ENCODE measurements around the gene ESPN.
"Not testable (repeated sequence)": the region's sequence is repeated elsewhere in the genome, so short reads cannot be mapped to it uniquely, and the experiment has no call there.

ESPN gene

GRCh38 chr1:6393400-6394187 is 31.0 kb upstream of the ESPN start, which contains the start of gene ACOT7:
ACOT7 (minus strand) TSS chr1:6393767; CDS start chr1:6393399, 368 bp downstream.
- Histone ChIP-seq H3K4me3 (ENCODE audit: low read depth in 1 of 2, low read length in 2 of 2) (peak within 1 kb of the TSS; percentile 61 to 63), H3K27ac (ENCODE audit: low read length) (peak within 1 kb of the TSS; percentile 90), H3K4me1 (ENCODE audit: control insufficient read depth in 1 of 2, insufficient read depth in 2 of 2, low read length in 2 of 2) (peaks cover 4 to 13% of the 10 kb centered on the region in 2 donors), H3K9me3 (ENCODE audit: control insufficient read depth in 1 of 2, low read length in 2 of 2) (no peaks in the 10 kb centered on the region), H3K27me3 (ENCODE audit: low read depth, low read length) (no peaks in the 10 kb centered on the region), H3K36me3 (ENCODE audit: control insufficient read depth in 1 of 2, insufficient read depth in 2 of 2, low read length in 2 of 2) (no peaks in the 10 kb centered on the region)

GRCh38 chr1:6395130-6395529 is 29.4 kb upstream of the ESPN start:
- peaks cover 4 to 13% of the 10 kb centered on the region in 2 donors for H3K4me1 ChIP-seq (ENCODE audit: control insufficient read depth in 1 of 2, insufficient read depth in 2 of 2, low read length in 2 of 2)
- H3K36me3 ChIP-seq (ENCODE audit: control insufficient read depth in 1 of 2, insufficient read depth in 2 of 2, low read length in 2 of 2); H3K4me3 ChIP-seq (ENCODE audit: low read depth in 1 of 2, low read length in 2 of 2); H3K27ac ChIP-seq (ENCODE audit: low read length); H3K9me3 ChIP-seq (ENCODE audit: control insufficient read depth in 1 of 2, low read length in 2 of 2); H3K27me3 ChIP-seq (ENCODE audit: low read depth, low read length): not testable (repeated sequence)

- not testable (repeated sequence) for H3K36me3 ChIP-seq (ENCODE audit: control insufficient read depth in 1 of 2, insufficient read depth in 2 of 2, low read length in 2 of 2); H3K9me3 ChIP-seq (ENCODE audit: control insufficient read depth in 1 of 2, low read length in 2 of 2); H3K27me3 ChIP-seq (ENCODE audit: low read depth, low read length); H3K27ac ChIP-seq (ENCODE audit: low read length); H3K4me3 ChIP-seq (ENCODE audit: low read depth in 1 of 2, low read length in 2 of 2)
- H3K4me1 ChIP-seq (ENCODE audit: control insufficient read depth in 1 of 2, insufficient read depth in 2 of 2, low read length in 2 of 2), result peaks cover 4 to 13% of the 10 kb centered on the region in 2 donors
Observed at GRCh38 chr1:6395781-6396244, 28.8 kb upstream of the ESPN start.

- H3K27ac ChIP-seq (ENCODE audit: low read length), result no peak overlapping the region
- peaks cover 4 to 12% of the 10 kb centered on the region in 2 donors for H3K4me1 ChIP-seq (ENCODE audit: control insufficient read depth in 1 of 2, insufficient read depth in 2 of 2, low read length in 2 of 2)
- no peak overlapping the region for H3K4me3 ChIP-seq (ENCODE audit: low read depth in 1 of 2, low read length in 2 of 2)
- no peaks in the 10 kb centered on the region for H3K27me3 ChIP-seq (ENCODE audit: low read depth, low read length)
- no peaks in the 10 kb centered on the region for H3K36me3 ChIP-seq (ENCODE audit: control insufficient read depth in 1 of 2, insufficient read depth in 2 of 2, low read length in 2 of 2)
- H3K9me3 ChIP-seq (ENCODE audit: control insufficient read depth in 1 of 2, low read length in 2 of 2), result no peaks in the 10 kb centered on the region
Observed at GRCh38 chr1:6396998-6397397, 27.6 kb upstream of the ESPN start.

- Histone ChIP-seq H3K27me3 (ENCODE audit: low read depth, low read length) (no peaks in the 10 kb centered on the region), H3K4me3 (ENCODE audit: low read depth in 1 of 2, low read length in 2 of 2) (no peak overlapping the region), H3K36me3 (ENCODE audit: control insufficient read depth in 1 of 2, insufficient read depth in 2 of 2, low read length in 2 of 2) (no peaks in the 10 kb centered on the region), H3K4me1 (ENCODE audit: control insufficient read depth in 1 of 2, insufficient read depth in 2 of 2, low read length in 2 of 2) (peaks cover 4% of the 10 kb centered on the region in 2 donors), H3K27ac (ENCODE audit: low read length) (no peak overlapping the region), H3K9me3 (ENCODE audit: control insufficient read depth in 1 of 2, low read length in 2 of 2) (no peaks in the 10 kb centered on the region)
Observed at GRCh38 chr1:6397844-6398441, 26.6 kb upstream of the ESPN start.

- no peaks in the 10 kb centered on the region for H3K27me3 ChIP-seq (ENCODE audit: low read depth, low read length)
- H3K36me3 ChIP-seq (ENCODE audit: control insufficient read depth in 1 of 2, insufficient read depth in 2 of 2, low read length in 2 of 2), result no peaks in the 10 kb centered on the region
- H3K27ac ChIP-seq (ENCODE audit: low read length), result no peak overlapping the region
- no peaks in the 10 kb centered on the region for H3K9me3 ChIP-seq (ENCODE audit: control insufficient read depth in 1 of 2, low read length in 2 of 2)
- H3K4me3 ChIP-seq (ENCODE audit: low read depth in 1 of 2, low read length in 2 of 2), result no peak overlapping the region
- peaks cover under 1% of the 10 kb centered on the region in 2 donors for H3K4me1 ChIP-seq (ENCODE audit: control insufficient read depth in 1 of 2, insufficient read depth in 2 of 2, low read length in 2 of 2)
Observed at GRCh38 chr1:6399294-6399693, 25.3 kb upstream of the ESPN start.

- Histone ChIP-seq H3K4me3 (ENCODE audit: low read depth in 1 of 2, low read length in 2 of 2) (no peak overlapping the region), H3K27me3 (ENCODE audit: low read depth, low read length) (no peaks in the 10 kb centered on the region), H3K27ac (ENCODE audit: low read length) (no peak overlapping the region), H3K9me3 (ENCODE audit: control insufficient read depth in 1 of 2, low read length in 2 of 2) (no peaks in the 10 kb centered on the region), H3K4me1 (ENCODE audit: control insufficient read depth in 1 of 2, insufficient read depth in 2 of 2, low read length in 2 of 2) (no peaks in the 10 kb centered on the region), H3K36me3 (ENCODE audit: control insufficient read depth in 1 of 2, insufficient read depth in 2 of 2, low read length in 2 of 2) (no peaks in the 10 kb centered on the region)
Observed at GRCh38 chr1:6401673-6402072, 22.9 kb upstream of the ESPN start.

GRCh38 chr1:6408023-6408422 is 16.6 kb upstream of the ESPN start:
- Histone ChIP-seq H3K9me3 (ENCODE audit: control insufficient read depth in 1 of 2, low read length in 2 of 2) (no peaks in the 10 kb centered on the region), H3K27me3 (ENCODE audit: low read depth, low read length) (no peaks in the 10 kb centered on the region), H3K4me3 (ENCODE audit: low read depth in 1 of 2, low read length in 2 of 2) (no peak overlapping the region), H3K4me1 (ENCODE audit: control insufficient read depth in 1 of 2, insufficient read depth in 2 of 2, low read length in 2 of 2) (no peaks in the 10 kb centered on the region), H3K36me3 (ENCODE audit: control insufficient read depth in 1 of 2, insufficient read depth in 2 of 2, low read length in 2 of 2) (no peaks in the 10 kb centered on the region), H3K27ac (ENCODE audit: low read length) (no peak overlapping the region)

GRCh38 chr1:6409053-6409452 is 15.5 kb upstream of the ESPN start:
- no peaks in the 10 kb centered on the region for H3K27me3 ChIP-seq (ENCODE audit: low read depth, low read length)

GRCh38 chr1:6409733-6410132 is 14.8 kb upstream of the ESPN start:
- Histone ChIP-seq H3K4me3 (ENCODE audit: low read depth in 1 of 2, low read length in 2 of 2) (no peak overlapping the region), H3K4me1 (ENCODE audit: control insufficient read depth in 1 of 2, insufficient read depth in 2 of 2, low read length in 2 of 2) (no peaks in the 10 kb centered on the region), H3K27ac (ENCODE audit: low read length) (no peak overlapping the region), H3K9me3 (ENCODE audit: control insufficient read depth in 1 of 2, low read length in 2 of 2) (no peaks in the 10 kb centered on the region), H3K27me3 (ENCODE audit: low read depth, low read length) (no peaks in the 10 kb centered on the region), H3K36me3 (ENCODE audit: control insufficient read depth in 1 of 2, insufficient read depth in 2 of 2, low read length in 2 of 2) (no peaks in the 10 kb centered on the region)

More at GRCh38 chr1:6409053-6409452, 15.5 kb upstream of the ESPN start:
- no peak overlapping the region for H3K27ac ChIP-seq (ENCODE audit: low read length)
- no peaks in the 10 kb centered on the region for H3K4me1 ChIP-seq (ENCODE audit: control insufficient read depth in 1 of 2, insufficient read depth in 2 of 2, low read length in 2 of 2)
- H3K36me3 ChIP-seq (ENCODE audit: control insufficient read depth in 1 of 2, insufficient read depth in 2 of 2, low read length in 2 of 2), result no peaks in the 10 kb centered on the region
- no peak overlapping the region for H3K4me3 ChIP-seq (ENCODE audit: low read depth in 1 of 2, low read length in 2 of 2)
- H3K9me3 ChIP-seq (ENCODE audit: control insufficient read depth in 1 of 2, low read length in 2 of 2), result no peaks in the 10 kb centered on the region

- peaks cover 6% of the 10 kb centered on the region for H3K27me3 ChIP-seq (ENCODE audit: low read depth, low read length)
- no peaks in the 10 kb centered on the region for H3K9me3 ChIP-seq (ENCODE audit: control insufficient read depth in 1 of 2, low read length in 2 of 2)
- H3K4me3 ChIP-seq (ENCODE audit: low read depth in 1 of 2, low read length in 2 of 2), result no peak overlapping the region
- H3K36me3 ChIP-seq (ENCODE audit: control insufficient read depth in 1 of 2, insufficient read depth in 2 of 2, low read length in 2 of 2), result no peaks in the 10 kb centered on the region
- H3K4me1 ChIP-seq (ENCODE audit: control insufficient read depth in 1 of 2, insufficient read depth in 2 of 2, low read length in 2 of 2), result no peaks in the 10 kb centered on the region
- H3K27ac ChIP-seq (ENCODE audit: low read length), result no peak overlapping the region
Observed at GRCh38 chr1:6410248-6410893, 14.2 kb upstream of the ESPN start.

Measured in muscle layer of duodenum (tissue), 2 donors.